Activated T-helper 9 cell treated with anti-CD3 and anti-CD28 coated beads, Interleukin-2, amount 50 U/mL, for 16 hours (primary cell): ENCODE measurements around the gene PHC2.

Source experiments
- DNase-seq: peaks from one replicate; pipeline ENCODE4 v3.0.0-alpha.2; 2020; ENCODE audit warnings: low read depth

Gene PHC2

GRCh38 chr1:33391343-33392078 is 39.4 kb downstream of the PHC2 start:
- no peak for DNase-seq

- no peak for DNase-seq
These were observed 40.4 kb downstream of the PHC2 start for GRCh38 chr1:33390542-33390941.

- DNase-seq = no peak
These were observed 41.8 kb downstream of the PHC2 start for GRCh38 chr1:33388805-33389771.

- DNase-seq = no peak
These were observed 43.3 kb downstream of the PHC2 start for GRCh38 chr1:33387625-33388024.

GRCh38 chr1:33385251-33385650 is 45.6 kb downstream of the PHC2 start:
- no peak for DNase-seq

GRCh38 chr1:33384040-33384812 is 46.7 kb downstream of the PHC2 start:
- DNase-seq = no peak

GRCh38 chr1:33383489-33383888 is 47.4 kb downstream of the PHC2 start:
- no peak for DNase-seq

GRCh38 chr1:33382661-33383415 is 48.1 kb downstream of the PHC2 start:
- DNase-seq = no peak

- DNase-seq = no peak
These were observed 48.9 kb downstream of the PHC2 start for GRCh38 chr1:33381977-33382376.

- DNase-seq = no peak
These were observed 50.1 kb downstream of the PHC2 start for GRCh38 chr1:33380811-33381210.

- no peak for DNase-seq
These were observed 51.1 kb downstream of the PHC2 start for GRCh38 chr1:33379631-33380354.

GRCh38 chr1:33378976-33379375 is 51.9 kb downstream of the PHC2 start:
- DNase-seq = no peak

GRCh38 chr1:33378524-33378923 is 52.4 kb downstream of the PHC2 start:
- no peak for DNase-seq

GRCh38 chr1:33377756-33378155 is 53.1 kb downstream of the PHC2 start:
- no peak for DNase-seq

- DNase-seq = no peak
These were observed 53.9 kb downstream of the PHC2 start for GRCh38 chr1:33377013-33377412.

- no peak for DNase-seq
These were observed 55.6 kb downstream of the PHC2 start for GRCh38 chr1:33375316-33375715.

- DNase-seq = no peak
These were observed 56.4 kb downstream of the PHC2 start for GRCh38 chr1:33374336-33375105.

GRCh38 chr1:33373606-33374005 is 57.3 kb downstream of the PHC2 start:
- DNase-seq = no peak

- DNase-seq = no peak
These were observed 58.2 kb downstream of the PHC2 start for GRCh38 chr1:33372677-33373076.

- no peak for DNase-seq
These were observed 58.7 kb downstream of the PHC2 start for GRCh38 chr1:33372162-33372561.
